Right renal pelvis (tissue), 4 donors: ENCODE measurements around the gene PCDHAC1. TPM values are rescaled to one million over a fixed set of nuclear protein-coding genes. Genes with fewer than 3 reads are reported as not detected.

Experiments used
- DNase-seq, 4 donors: peaks; one replicate each; pipeline ENCODE4 v3.0.0-alpha.2; 2013; ENCODE audit warnings: low read depth in 4 of 4, low spot score in 3 of 4, missing footprints in 1 of 4
- polyA plus RNA-seq, 4 donors: library from polyadenylated mRNA; unstranded; fragments of 120-200 nt; gene quantifications; one replicate each; pipeline ENCODE4 v1.2.1, GENCODE V29; 2013; ENCODE audit not compliant: insufficient read length in 4 of 4

PCDHAC1 gene
- polyA plus RNA-seq, 4 donors, result 0.10 to 0.16 (median 0.11) TPM; not detected in 1

DNA sequence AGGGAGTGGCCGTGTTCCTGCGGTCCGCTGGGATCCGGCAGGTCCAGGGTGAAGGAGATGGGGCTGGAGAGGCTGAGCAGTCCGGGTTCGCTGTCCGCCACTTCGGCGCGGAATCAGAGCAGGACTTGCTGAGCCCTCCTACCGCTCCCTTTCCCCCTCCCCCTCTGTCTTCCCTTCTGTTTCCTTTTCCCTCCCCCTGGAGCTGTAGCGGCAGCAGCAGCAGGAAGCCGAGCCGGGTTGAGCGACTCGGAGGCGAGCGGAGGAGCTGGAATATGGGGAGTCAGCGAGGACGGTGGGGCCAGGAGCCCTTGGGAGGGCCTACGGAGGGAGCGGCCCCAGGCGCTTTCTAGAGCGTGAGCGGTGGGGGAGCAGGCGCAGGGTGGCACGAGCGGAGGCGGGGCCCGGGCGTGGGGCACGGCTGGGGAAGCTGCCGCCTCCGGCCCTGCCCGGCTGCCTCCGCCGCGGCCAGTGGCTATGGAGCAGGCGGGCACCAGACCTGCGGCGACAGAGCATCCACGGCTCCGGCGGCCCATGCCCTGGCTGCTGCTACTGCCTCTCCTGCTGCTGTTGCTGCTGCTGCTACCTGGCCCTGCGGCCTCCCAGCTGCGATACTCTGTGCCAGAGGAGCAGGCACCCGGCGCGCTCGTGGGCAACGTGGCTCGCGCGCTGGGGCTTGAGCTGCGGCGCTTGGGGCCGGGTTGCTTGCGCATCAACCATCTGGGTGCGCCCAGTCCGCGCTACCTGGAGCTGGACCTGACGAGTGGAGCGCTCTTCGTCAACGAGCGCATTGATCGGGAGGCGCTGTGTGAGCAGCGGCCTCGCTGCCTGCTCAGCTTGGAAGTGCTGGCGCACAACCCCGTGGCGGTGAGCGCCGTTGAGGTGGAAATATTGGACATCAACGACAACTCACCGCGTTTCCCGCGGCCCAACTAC is 40.5 kb downstream of the PCDHAC1 start, which contains the start of gene PCDHAC2:
Gene PCDHAC2, plus strand, starts transcription at position 184 of the 933 bp plus-strand sequence. Its CDS starts 291 bp downstream, at position 475.
- peak in 3 of 4 donors; percentile 27 to 48 (median 31) for DNase-seq

DNA sequence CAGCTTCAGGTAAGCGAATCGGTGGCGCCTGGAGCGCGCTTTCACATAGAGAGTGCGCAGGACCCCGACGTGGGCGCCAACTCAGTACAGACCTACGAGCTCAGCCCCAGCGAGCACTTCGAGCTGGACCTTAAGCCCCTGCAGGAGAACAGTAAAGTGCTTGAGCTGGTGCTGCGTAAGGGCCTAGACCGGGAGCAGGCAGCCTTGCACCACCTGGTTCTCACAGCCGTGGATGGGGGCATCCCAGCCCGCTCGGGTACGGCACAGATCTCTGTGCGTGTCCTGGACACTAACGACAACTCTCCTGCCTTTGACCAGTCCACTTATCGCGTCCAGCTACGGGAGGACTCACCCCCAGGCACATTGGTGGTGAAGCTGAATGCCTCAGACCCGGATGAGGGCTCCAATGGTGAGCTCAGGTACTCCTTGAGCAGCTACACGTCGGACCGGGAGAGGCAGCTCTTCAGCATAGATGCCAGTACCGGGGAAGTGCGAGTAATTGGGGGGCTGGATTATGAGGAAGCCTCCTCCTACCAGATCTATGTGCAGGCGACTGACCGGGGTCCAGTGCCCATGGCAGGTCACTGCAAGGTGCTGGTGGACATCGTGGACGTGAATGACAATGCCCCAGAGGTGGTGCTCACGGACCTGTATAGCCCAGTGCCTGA is 41.3 kb downstream of the PCDHAC1 start:
- peak in 1 of 4 donors; percentile 4 for DNase-seq

DNA sequence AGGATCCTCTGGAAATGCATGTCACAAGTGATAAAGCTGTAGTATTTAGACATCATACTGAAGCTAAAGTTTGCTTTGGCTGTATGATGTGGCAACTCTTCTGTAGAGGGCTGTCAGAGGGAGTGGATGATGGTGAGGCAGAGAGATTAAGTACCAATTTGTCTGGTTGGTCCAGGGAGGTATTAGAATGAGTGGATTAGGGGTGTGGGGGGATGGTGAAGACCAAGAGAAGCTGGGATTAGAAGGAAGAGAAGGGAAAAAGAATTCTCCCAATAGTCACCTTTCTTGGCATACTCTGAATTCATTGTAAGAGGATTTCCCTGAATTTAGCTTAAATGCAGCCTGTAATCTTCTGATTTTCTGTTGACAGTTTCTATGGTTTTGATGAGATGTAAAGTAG is 43.8 kb downstream of the PCDHAC1 start:
- no peak for DNase-seq

DNA sequence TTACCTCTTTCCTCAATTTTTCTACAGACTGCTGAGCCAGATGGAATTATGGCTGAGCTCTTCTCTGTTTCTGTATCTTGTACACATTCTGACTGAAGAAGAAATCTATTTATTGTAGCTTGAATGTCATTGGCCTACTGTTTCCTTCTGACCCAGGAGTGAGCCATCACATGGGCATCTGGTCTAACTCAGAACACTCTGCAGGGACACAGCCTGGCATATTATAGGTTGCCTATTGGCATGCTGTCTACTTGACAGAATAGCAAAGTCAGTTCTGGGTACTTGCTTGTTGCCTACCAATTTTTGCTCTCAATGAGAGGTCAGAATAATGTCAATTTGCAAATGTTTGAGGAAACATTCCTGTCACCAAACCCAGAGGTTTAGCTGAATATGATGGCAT is 47.5 kb downstream of the PCDHAC1 start:
- no peak for DNase-seq

DNA sequence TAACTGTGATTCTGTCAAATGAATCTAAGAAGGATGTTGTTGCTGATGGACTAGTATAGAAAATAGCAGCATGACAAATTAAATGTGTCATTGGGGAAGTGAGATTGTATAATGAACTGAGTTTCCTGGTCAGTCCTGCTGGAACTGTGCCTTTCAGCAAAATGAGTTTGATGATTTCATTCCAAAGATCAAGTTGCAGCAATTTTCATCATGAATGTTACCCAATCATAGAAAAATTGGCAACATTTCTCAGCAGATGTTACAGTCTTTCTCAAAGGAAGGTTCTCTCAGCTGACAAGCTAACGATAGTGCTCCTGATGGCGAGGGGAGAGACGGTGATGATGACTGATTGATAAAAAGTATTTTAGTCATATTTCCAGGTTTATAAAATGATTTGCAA is 50.9 kb downstream of the PCDHAC1 start:
- no peak for DNase-seq

DNA sequence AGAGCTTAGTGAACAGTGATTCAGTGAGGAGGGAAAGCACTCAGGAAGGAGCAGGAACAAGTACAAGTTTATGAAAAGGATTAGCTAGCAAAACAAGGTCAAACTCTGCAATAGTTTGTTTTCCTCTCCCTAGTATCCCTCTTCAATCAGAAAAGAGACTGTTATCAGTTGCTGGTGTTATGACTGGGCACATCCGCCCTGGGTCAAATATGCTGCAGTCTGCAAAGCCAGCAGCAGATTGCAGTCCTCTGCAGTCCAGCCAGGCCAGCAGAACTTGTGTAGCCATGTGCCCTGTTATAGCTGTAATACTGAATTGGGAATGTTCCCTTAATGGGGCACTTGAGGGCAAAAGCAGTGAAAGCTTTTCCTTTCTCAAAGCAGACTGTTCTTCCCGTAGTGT is 52.2 kb downstream of the PCDHAC1 start:
- no peak for DNase-seq

DNA sequence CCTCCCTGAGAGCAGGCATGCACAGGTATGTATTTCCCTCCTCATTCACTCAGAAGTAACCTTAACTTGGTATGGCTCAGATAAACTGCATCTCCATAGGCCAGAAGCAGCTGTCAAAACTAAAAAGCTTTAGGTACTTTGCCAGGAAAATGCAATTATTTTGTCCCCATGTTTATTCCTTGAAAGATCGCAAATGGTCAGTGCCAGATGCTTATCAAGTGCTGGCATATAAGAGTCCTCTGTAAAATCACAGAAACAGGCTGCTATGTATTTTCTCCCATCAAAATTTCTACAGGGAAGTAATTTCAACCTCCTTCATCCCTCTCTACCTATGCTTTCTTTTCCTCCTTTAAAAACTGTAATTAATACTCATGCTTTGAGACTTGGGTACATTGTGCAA is 52.9 kb downstream of the PCDHAC1 start:
- DNase-seq, result no peak

Other genes with a start within 250 kb of the PCDHAC1 start
- gene HARS1, start 234.9 kb upstream of the PCDHAC1 start, polyA plus RNA-seq, result 10 to 100 TPM; 65.0 to 67.1 (median 66.5) TPM
- gene HARS2, start 234.8 kb upstream of the PCDHAC1 start, polyA plus RNA-seq, result 10 to 100 TPM; 42.7 to 47.6 (median 45.9) TPM
- 100 to 1,000 TPM; 103 to 126 (median 118) TPM for gene ZMAT2, start 225.9 kb upstream of the PCDHAC1 start, polyA plus RNA-seq
- gene PCDHA1, start 140.2 kb upstream of the PCDHAC1 start, polyA plus RNA-seq, result under 1 TPM in 1 of 4 donors, not detected in 3; 0.06 TPM
- gene PCDHA2, start 131.4 kb upstream of the PCDHAC1 start, polyA plus RNA-seq, result under 1 TPM; 0.13 to 0.30 (median 0.25) TPM
- gene PCDHA3, start 125.2 kb upstream of the PCDHAC1 start, polyA plus RNA-seq, result under 1 TPM; 0.25 to 0.49 (median 0.38) TPM
- gene PCDHA4, start 119.2 kb upstream of the PCDHAC1 start, polyA plus RNA-seq, result 1 to 10 TPM in 2 of 4 donors, under 1 TPM in 2; 0.62 to 1.6 (median 1.1) TPM
- under 1 TPM in 3 of 4 donors, not detected in 1; 0.04 to 0.15 (median 0.06) TPM for gene PCDHA5, start 104.7 kb upstream of the PCDHAC1 start, polyA plus RNA-seq
- under 1 TPM; 0.13 to 0.51 (median 0.47) TPM for gene PCDHA6, start 98.3 kb upstream of the PCDHAC1 start, polyA plus RNA-seq
- under 1 TPM; 0.28 to 0.51 (median 0.37) TPM for gene PCDHA7, start 92.0 kb upstream of the PCDHAC1 start, polyA plus RNA-seq
- under 1 TPM in 3 of 4 donors, not detected in 1; 0.04 to 0.07 (median 0.06) TPM for gene PCDHA8, start 85.1 kb upstream of the PCDHAC1 start, polyA plus RNA-seq
- under 1 TPM in 3 of 4 donors, not detected in 1; 0.01 to 0.11 (median 0.06) TPM for gene PCDHA9, start 77.9 kb upstream of the PCDHAC1 start, polyA plus RNA-seq
- gene PCDHA10, start 70.4 kb upstream of the PCDHAC1 start, polyA plus RNA-seq, result 1 to 10 TPM in 1 of 4 donors, under 1 TPM in 3; 0.05 to 1.7 (median 0.43) TPM
- gene PCDHA11, start 57.3 kb upstream of the PCDHAC1 start, polyA plus RNA-seq, result under 1 TPM; 0.16 to 0.37 (median 0.27) TPM
- gene PCDHA12, start 51.0 kb upstream of the PCDHAC1 start, polyA plus RNA-seq, result under 1 TPM; 0.03 to 0.24 (median 0.10) TPM
- gene PCDHA13, start 44.2 kb upstream of the PCDHAC1 start, polyA plus RNA-seq, result under 1 TPM in 3 of 4 donors, not detected in 1; 0.01 to 0.14 (median 0.04) TPM
- under 1 TPM; 0.45 to 0.70 (median 0.59) TPM for gene PCDHAC2, start 40.2 kb downstream of the PCDHAC1 start, polyA plus RNA-seq
- under 1 TPM; 0.05 to 0.13 (median 0.08) TPM for gene PCDHB1, start 125.1 kb downstream of the PCDHAC1 start, polyA plus RNA-seq
- 1 to 10 TPM; 3.9 to 7.7 (median 4.9) TPM for gene PCDHB2, start 168.3 kb downstream of the PCDHAC1 start, polyA plus RNA-seq
- 1 to 10 TPM; 2.5 to 4.7 (median 3.4) TPM for gene PCDHB3, start 174.2 kb downstream of the PCDHAC1 start, polyA plus RNA-seq
- gene PCDHB4, start 195.5 kb downstream of the PCDHAC1 start, polyA plus RNA-seq, result 1 to 10 TPM; 1.5 to 2.8 (median 2.1) TPM
- gene PCDHB5, start 208.9 kb downstream of the PCDHAC1 start, polyA plus RNA-seq, result 1 to 10 TPM; 7.0 to 9.9 (median 8.2) TPM
- gene PCDHB6, start 223.8 kb downstream of the PCDHAC1 start, polyA plus RNA-seq, result 1 to 10 TPM; 3.0 to 4.0 (median 3.4) TPM
- gene PCDHB7, start 246.3 kb downstream of the PCDHAC1 start, polyA plus RNA-seq, result 1 to 10 TPM; 4.9 to 6.2 (median 5.9) TPM